Thyroid gland (tissue), 4 donors: ENCODE results near the gene WDR37. TPM values are rescaled to one million over a fixed set of nuclear protein-coding genes. Genes with fewer than 3 reads are reported as not detected.
"Not testable (repeated sequence)": the region's sequence is repeated elsewhere in the genome, so short reads cannot be mapped to it uniquely, and the experiment has no call there.

ENCODE experiments used
- DNase-seq, 2 donors: peaks; one replicate each; pipeline ENCODE4 v3.0.0-alpha.2; 2019
- H3K27ac ChIP-seq, 3 donors: fragments of 200-600 bp; sonication (generic); 1 replicate in 2 of 3; 2 replicates in 1 of 3; pipeline ENCODE4 v1.5.1; 2016 to 2019; ENCODE audit warnings: mild to moderate bottlenecking in 1 of 3, moderate library complexity in 1 of 3
- H3K27me3 ChIP-seq: fragments of 200-600 bp; sonication (generic); one replicate; pipeline ENCODE4 v1.5.1; 2019
- H3K36me3 ChIP-seq, 2 donors: fragments of 200-600 bp; sonication (generic); one replicate each; pipeline ENCODE4 v1.5.1; 2016 to 2019
- H3K4me1 ChIP-seq, 2 donors: fragments of 200-600 bp; sonication (generic); one replicate each; pipeline ENCODE4 v1.5.1; 2017 to 2019
- H3K4me3 ChIP-seq, 3 donors: fragments of 200-600 bp; sonication (generic); replicated peaks in 1 of 3; 1 replicate in 2 of 3; 2 replicates in 1 of 3; pipeline ENCODE4 v1.5.1; 2016; ENCODE audit warnings: mild to moderate bottlenecking in 1 of 3
- H3K9me3 ChIP-seq: fragments of 200-600 bp; sonication (generic); one replicate; pipeline ENCODE4 v1.5.1; 2017
- CTCF ChIP-seq, 6 experiments: fragments of 200-600 bp in 3 of 6; fragments of 450-650 bp in 3 of 6; sonication (generic) in 3 of 6; IDR thresholded peaks; one replicate each; pipeline ENCODE4 v1.5.1; 2016 to 2019; ENCODE audit warnings: antibody characterized with exemption in 6 of 6, mild to moderate bottlenecking in 2 of 6, inconsistent platforms in 1 of 6, moderate library complexity in 1 of 6
- POLR2A ChIP-seq, 2 donors: fragments of 450-650 bp; IDR thresholded peaks; one replicate each; pipeline ENCODE4 v1.6.1; 2017; ENCODE audit warnings: antibody characterized with exemption in 2 of 2, mild to moderate bottlenecking in 2 of 2, moderate library complexity in 1 of 2
- WGBS, 2 donors: methylation state at CpG; one replicate each; pipeline ENCODE4 v1.1.5; 2017; 5-methylcytosine and 5-hydroxymethylcytosine counted together
- intact Hi-C: fragments of 100-400 bp; cut with DNase I; formaldehyde crosslinking; loops from one replicate; pipeline ENCODE4 v1.15.1; 2023
- total RNA-seq, 4 donors: library from RNA; depleted of rRNA; stranded (reverse); fragments of >200 nt; gene quantifications; one replicate each; pipeline ENCODE4 v1.2.3, GENCODE V29; 2016

The WDR37 gene
- total RNA-seq, 4 donors from 2014 or later: 15.2 to 26.3 (median 16.4) TPM

GRCh38 chr10:1063232-1063865 is 7.2 kb downstream of the WDR37 start:
- no peak for TF ChIP-seq CTCF (IDR thresholded peaks at IDR 0.05)
- no peak for TF ChIP-seq POLR2A (IDR thresholded peaks at IDR 0.05)
- Histone ChIP-seq H3K4me1 (peaks cover 7 to 9% of the 10 kb centered on the region in 2 donors), H3K36me3 (no peaks in the 10 kb centered on the region), H3K27ac (no peak overlapping the region), H3K4me3 (no peak overlapping the region), H3K9me3 (no peaks in the 10 kb centered on the region), H3K27me3 (no peaks in the 10 kb centered on the region)
- intact Hi-C loops: loop anchor here (5.0 kb wide), 1 partner anchor 66 kb away; no protein-coding TSS in a partner anchor
- DNase-seq: no peak
- 84% methylated on average over 7 of the region's 7 CpGs for WGBS, 2 donors

- no peak overlapping the region for H3K27ac ChIP-seq
Observed at GRCh38 chr10:1064964-1065247, 8.7 kb downstream of the WDR37 start.

GRCh38 chr10:1066734-1067133 is 10.5 kb downstream of the WDR37 start:
- intact Hi-C loops, H3K4me3 ChIP-seq: not testable (repeated sequence)

More at GRCh38 chr10:1064964-1065247, 8.7 kb downstream of the WDR37 start:
- no peak for DNase-seq
- 87 to 89% methylated on average over 4 of the region's 4 CpGs for WGBS, 2 donors
- H3K27me3 ChIP-seq: no peaks in the 10 kb centered on the region
- no peak for TF ChIP-seq POLR2A (IDR thresholded peaks at IDR 0.05)
- TF ChIP-seq CTCF (IDR thresholded peaks at IDR 0.05): no peak
- H3K9me3 ChIP-seq: no peaks in the 10 kb centered on the region
- peaks cover 7 to 9% of the 10 kb centered on the region in 2 donors for H3K4me1 ChIP-seq
- H3K36me3 ChIP-seq: no peaks in the 10 kb centered on the region
- intact Hi-C loops: loop anchor here (5.0 kb wide), 1 partner anchor 68 kb away; no protein-coding TSS in a partner anchor
- H3K4me3 ChIP-seq: no peak overlapping the region

GRCh38 chr10:1068380-1069361 is 12.5 kb downstream of the WDR37 start:
- Histone ChIP-seq H3K4me1 (no peaks in the 10 kb centered on the region), H3K27ac (no peak overlapping the region), H3K4me3 (no peak overlapping the region), H3K9me3 (no peaks in the 10 kb centered on the region), H3K27me3 (no peaks in the 10 kb centered on the region), H3K36me3 (peaks cover 0 to 1% of the 10 kb centered on the region in 2 donors)
- no peak for DNase-seq
- WGBS, 2 donors: 88 to 89% methylated on average over 10 of the region's 10 CpGs
- intact Hi-C loops: no loop called here
- TF ChIP-seq POLR2A (IDR thresholded peaks at IDR 0.05): no peak
- no peak for TF ChIP-seq CTCF (IDR thresholded peaks at IDR 0.05)

More at GRCh38 chr10:1066734-1067133, 10.5 kb downstream of the WDR37 start:
- H3K9me3 ChIP-seq, H3K36me3 ChIP-seq, H3K4me1 ChIP-seq, H3K27ac ChIP-seq, H3K27me3 ChIP-seq, DNase-seq: not testable (repeated sequence)
- WGBS, 2 donors: 93 to 95% methylated on average over 8 of the region's 8 CpGs

GRCh38 chr10:1070919-1071318 is 14.7 kb downstream of the WDR37 start:
- no peak for TF ChIP-seq CTCF (IDR thresholded peaks at IDR 0.05)
- no peak for TF ChIP-seq POLR2A (IDR thresholded peaks at IDR 0.05)
- H3K4me1 ChIP-seq: peaks cover 0 to 4% of the 10 kb centered on the region in 2 donors
- WGBS, 2 donors: 92 to 94% methylated on average over 7 of the region's 7 CpGs
- peaks cover 0 to 3% of the 10 kb centered on the region in 2 donors for H3K36me3 ChIP-seq
- H3K27ac ChIP-seq: no peak overlapping the region
- no peak overlapping the region for H3K4me3 ChIP-seq
- DNase-seq: no peak
- no peaks in the 10 kb centered on the region for H3K9me3 ChIP-seq
- intact Hi-C loops: no loop called here
- no peaks in the 10 kb centered on the region for H3K27me3 ChIP-seq
